GM18870 (cell line): Measurements from ENCODE around the gene C19orf85.
A peak's percentile ranks its signal among the peaks of the same experiment; 100 is the strongest.
"Not testable (repeated sequence)": the region's sequence is repeated elsewhere in the genome, so short reads cannot be mapped to it uniquely, and the experiment has no call there.

Experiments
- ATAC-seq: cut with Tn5 transposase; IDR thresholded peaks from one replicate; pipeline ENCODE4 v1.9.1; 2021; ENCODE audit warnings: moderate library complexity; ENCODE audit not compliant: unreplicated experiment

C19orf85 gene

DNA sequence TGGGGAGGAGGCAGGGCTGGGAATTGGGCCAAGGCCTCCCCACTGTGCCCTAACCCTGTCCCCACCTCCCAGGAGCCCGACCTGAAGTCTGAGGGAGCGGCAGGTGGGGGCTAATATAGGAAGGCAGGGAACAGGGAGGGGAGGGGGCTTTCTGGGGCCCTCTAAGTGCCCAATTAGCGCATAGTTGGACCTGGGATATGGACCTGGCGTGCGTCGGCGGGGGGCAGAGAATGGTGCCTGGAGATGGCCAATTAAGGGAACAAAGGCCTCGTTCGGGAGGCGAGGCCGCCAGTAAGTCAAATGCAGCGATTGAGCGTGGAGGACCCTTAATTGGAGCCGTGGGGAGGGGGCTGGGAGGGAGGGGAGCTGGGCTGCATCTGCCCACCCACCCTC, at the start of gene C19orf85:
C19orf85 (minus strand) TSS at position 90 of the 393 bp plus-strand sequence. CDS start 197 bp downstream, outside the sequence.
- no peak for ATAC-seq

DNA sequence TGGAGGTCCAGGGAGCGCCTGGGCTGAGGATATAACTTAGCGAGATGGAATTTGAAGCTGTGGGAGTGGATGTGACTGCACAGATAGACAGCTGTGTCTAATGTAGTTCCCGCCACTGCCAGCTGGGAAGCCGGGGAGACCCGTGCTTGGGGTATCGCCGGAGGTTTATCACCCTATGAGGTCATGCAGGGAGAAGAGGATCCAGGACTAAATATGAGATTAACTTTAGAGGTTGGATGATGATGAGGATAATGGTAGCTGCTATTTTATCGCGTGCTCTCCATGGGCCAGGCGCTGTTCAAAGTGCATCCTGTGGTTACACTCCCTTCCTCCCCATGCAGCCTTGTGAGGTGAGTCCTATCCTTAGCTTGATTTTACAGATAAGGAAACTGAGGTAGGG, 43.6 kb upstream of the C19orf85 start:
- ATAC-seq: no peak

DNA sequence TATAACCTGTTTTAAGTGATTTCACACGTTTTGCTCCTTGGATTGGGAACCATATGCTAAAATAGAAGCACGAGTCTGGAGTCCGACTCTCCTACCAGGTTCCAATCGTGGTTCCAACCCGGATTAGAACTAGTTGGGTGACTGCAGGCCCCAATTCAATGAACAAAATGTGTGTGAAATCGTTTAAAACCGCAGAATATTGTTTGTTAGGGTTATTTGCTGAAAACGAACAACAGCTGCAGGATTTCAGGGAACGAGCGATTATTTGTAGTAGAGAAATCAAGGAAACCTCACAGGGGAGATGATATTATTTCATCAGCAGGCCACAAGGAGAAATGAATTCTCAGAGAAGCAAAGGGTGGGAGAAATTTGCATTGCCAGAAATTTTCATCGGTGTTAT, 40.4 kb upstream of the C19orf85 start:
- ATAC-seq: no peak

DNA sequence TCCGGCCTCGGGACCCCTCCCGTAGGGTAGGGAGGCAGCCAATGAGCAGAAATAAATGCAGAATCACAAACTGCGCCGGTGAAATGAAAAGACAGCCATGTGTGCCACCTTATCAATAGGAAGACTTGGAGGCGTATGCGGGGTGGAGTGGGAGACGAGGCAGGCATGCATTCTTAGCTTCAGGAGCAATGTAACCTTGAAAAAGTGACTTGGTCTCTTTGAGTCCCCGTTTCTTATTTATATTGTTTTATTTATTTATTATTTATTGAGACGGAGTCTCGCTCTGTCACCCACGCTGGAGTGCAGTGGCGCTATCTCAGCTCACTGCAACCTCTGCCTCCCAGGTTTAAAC, 39.7 kb upstream of the C19orf85 start:
- ATAC-seq: no peak

DNA sequence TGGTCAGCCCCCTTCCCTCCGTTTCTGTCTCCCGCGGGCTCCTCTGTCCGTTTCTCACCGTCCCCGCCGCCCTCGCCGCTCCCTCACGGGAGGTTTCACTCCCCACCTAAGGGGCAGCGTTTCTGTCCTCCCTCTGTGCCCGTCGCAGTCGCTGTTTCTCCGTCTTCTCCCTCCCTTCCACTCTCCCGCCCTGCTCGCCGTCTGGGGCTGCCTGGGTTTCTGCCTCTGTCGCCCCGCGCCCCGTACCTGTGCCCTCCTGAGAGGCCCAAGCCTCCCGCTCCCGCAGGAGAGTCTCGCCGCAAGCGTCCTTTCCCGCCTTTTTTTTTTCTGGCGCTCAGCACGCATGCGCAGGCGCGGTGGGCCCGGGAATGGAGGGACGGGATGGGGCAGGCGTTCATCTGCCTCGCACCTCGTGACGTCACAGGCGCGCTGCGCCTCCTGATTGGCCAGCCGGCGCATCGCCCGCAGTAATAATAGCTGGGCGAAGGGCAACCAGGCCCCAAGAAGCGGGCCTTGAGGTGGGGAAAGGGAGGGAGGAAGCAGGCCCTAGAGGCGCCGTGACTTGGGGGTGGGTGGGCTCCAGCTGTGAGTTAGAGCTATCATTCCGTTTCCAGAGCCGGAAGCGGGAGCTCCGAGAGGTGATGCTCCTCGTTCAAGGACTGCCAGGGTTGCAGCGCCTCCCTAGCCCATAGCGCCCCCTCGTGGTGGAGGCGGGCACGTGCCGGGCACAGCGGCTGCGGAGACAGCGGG, 39.1 kb upstream of the C19orf85 start:
- ATAC-seq: peak; percentile 84

DNA sequence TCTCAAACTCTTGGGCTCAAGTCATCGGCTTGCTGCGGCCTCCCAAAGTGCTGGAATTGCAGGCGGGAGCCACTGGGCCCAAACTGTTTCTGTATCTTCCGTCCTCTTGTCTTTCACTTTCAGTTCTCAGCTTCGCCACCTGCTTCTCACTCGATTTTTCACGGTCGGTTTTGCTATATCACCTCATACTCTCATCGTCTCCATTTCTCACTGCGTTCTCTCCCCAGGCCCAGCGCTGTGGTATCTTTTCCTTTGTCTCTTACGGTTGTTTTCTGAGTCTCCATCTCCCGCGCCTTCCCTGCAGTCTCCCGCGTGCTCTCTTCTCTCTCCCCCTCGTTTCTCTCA, 38.6 kb upstream of the C19orf85 start:
- no peak for ATAC-seq

DNA sequence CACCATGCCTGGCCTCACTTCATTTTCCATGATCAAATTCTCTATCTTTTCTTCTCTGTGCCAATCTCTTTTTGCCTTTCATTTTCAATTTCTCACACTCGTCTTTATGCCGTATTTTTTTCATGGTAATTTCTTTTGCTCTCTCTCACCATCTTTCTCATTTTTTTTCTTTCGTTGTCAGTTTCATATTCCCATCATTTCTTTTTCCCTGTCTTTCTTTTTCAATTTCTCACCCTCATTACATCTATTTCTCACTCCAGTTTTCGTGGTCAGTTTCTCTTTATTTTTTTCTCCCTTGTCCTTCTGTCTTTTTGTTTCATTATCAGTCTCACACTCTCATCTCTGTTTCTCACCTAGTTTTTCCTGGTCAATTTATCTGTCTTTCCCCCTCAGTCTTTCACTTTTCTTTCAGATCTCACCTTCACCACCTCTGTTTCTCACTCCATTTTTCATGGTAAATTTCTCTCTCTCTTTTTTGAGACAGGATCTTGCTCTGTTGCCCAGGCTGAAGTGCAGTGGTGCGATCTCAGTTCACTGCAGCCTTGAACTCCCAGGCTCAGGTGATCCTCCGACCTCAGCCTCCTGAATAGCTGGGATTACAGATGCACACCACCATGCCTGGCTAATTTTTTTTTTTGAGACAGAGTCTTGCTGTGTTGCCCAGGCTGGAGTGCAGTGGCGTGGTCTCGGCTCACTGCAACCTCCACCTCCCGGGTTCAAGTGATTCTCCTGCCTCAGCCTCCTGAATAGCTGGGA, 37.8 kb upstream of the C19orf85 start:
- ATAC-seq: no peak

DNA sequence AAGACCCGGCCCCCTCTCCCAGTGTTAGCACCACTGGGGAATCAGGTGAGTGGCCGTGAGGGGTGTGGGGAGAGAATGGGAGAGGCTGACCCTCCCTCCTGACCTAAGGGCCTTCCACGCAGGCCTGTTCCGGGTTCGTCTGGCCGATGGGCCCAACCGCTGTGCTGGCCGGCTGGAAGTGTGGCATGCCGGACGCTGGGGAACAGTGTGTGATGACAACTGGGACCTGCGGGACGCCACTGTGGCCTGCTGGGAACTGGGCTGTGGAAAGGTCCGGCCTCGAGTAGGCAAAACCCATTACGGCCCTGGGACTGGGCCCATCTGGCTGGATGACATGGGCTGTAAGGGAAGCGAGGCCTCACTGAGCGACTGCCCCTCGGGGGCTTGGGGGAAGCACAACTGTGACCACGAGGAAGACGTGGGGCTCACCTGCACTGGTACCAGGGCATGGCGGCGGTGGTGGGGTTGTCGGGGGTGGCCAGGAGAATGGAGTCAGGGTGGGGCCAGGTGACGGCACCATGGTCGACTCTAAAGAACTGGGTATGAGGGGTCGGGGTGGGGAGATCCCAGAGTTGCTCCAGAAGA, 35.9 kb upstream of the C19orf85 start:
- ATAC-seq: no peak

DNA sequence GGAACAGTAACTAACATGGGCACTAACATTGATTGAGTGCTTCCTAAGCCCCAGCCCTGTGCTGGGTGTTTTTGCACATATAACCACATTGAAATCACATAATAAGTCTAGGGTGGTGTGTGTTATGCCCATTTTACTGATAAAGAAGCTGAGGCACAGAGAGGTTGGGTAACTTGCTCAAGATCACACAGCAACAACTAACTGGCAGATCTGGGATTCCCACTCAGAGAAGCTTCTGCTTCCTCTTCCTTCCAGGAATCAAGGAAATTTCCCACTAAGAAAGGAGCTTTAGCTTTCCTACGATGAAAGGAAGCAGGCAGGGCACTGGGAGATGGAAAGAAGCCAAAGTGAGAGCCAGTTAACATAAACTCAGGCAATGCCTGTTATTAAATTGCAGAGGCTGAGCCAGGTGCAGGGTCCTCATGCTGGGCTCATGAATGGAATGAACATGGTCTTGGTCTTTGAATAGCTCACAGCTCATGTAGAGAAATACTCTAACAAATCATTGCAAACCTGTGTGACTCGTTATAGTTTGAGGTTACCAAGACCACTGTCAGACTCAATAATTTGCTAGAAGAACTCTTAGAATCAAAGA, 33.8 kb upstream of the C19orf85 start:
- no peak for ATAC-seq

DNA sequence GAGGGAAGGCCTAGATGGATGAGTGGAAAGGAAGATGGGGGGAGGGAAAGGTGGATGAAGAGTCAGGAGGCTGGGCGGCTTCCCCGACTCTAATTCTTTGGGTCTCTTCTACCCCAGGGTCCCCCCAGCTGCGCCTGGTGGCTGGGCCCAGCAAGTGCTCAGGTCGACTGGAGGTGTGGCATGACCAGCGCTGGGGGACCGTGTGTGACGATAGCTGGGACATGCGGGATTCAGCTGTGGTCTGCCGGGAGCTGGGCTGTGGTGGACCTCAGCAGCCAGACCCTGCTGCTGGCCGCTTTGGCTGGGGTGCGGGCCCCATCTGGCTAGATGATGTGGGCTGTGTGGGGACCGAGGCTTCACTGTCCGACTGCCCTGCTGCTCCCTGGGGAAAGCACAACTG, 33.2 kb upstream of the C19orf85 start:
- no peak for ATAC-seq

DNA sequence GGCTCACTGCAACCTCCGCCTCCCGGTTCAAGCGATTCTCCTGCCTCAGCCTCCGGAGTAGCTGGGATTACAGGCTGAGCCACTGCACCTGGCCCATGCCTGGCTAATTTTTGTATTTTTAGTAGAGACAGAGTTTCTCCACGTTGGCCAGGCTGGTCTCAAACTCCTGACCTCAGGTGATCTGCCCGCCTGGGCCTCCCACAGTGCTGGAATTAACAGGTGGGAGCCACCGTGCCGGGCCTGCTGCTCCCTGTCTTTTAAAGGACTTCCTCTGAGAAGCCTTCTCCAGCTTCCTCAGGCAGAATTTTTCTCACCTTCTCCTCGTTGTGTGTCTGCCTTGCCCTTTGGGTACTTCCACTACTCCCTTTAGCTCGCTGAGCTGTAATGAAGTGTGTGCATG, 32.3 kb upstream of the C19orf85 start:
- ATAC-seq: not testable (repeated sequence)

DNA sequence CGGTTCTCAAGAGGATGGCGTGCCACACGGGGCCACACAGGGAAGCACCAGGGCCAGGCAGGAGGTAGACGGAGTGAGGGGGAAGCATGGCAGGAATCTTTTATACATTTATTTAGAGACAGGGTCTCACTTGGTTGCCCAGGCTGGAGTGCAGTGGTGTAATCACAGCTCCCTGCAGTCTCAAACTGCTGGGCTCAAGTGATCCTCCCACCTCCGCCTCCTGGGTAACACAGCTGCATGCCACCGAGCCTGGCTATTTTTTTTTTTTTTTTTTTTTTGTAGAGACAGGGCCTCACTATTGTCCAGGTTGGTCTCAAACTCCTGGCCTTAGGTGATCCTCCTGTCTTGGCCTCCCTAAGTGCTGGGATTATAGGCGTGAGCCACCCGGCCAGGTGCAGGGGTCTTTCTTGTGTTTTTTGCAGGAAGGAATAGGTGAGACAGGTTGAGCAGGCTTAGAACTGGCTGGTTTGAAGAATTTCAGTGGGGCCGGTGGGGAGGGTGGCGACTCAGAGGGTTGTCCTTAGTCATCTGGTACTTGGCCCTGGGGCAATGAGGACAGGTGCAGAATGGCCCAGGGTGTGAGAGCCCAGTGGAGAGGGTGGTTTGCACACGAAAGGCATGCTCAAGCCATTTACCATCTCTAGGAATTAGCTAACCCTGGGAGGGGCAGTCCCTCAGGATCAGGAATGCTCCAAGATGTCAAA, 31.2 kb upstream of the C19orf85 start:
- ATAC-seq: no peak

DNA sequence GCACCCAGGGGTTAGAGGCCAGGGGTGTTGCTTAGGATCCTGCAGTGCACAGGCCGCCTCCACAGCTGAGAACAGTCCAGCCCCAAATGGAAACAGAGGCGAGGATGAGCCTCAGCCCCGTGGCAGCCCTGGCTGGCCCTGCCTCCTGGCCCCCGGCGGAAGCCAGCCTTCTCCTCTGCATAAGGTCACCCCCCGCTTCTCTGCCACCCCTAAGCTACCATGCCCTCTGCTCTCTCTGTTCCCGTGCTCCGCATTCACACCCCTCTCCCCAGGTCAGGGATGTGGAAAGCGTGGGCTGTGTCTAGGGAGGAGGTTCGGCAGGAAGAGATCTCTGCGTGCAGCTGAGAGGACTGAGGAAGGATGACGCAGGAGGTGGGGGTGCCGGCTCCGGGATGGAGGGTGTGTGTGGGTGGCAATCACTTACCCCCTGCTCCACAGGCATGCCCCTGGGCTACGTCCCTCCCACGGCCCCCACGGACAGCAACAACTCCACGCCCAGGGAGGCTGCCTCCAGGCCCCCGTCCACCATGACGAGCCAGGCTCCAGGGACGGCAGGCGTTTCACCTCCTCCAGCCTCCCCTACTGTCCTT, 29.7 kb upstream of the C19orf85 start:
- no peak for ATAC-seq

DNA sequence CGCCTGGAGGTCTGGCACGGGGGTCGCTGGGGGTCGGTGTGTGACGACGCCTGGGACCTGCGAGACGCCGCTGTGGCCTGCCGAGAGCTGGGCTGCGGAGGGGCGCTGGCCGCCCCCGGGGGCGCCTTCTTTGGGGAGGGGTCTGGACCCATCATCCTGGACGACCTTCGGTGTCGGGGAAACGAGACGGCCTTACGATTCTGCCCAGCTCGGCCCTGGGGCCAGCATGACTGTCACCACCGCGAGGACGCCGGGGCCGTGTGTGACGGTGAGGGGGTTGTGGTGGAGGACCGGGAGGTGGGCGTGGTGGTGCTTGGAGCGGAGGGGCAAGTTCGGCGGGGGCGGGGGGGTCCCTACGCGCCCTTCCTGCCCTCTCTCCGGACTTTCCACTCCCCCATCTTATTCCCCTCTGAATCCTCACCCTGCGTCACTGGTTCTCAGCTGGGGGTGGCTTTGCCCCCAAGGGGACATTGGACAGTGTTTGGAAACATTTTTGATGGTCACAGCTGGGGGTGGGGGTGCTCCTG, 29.2 kb upstream of the C19orf85 start:
- no peak for ATAC-seq

DNA sequence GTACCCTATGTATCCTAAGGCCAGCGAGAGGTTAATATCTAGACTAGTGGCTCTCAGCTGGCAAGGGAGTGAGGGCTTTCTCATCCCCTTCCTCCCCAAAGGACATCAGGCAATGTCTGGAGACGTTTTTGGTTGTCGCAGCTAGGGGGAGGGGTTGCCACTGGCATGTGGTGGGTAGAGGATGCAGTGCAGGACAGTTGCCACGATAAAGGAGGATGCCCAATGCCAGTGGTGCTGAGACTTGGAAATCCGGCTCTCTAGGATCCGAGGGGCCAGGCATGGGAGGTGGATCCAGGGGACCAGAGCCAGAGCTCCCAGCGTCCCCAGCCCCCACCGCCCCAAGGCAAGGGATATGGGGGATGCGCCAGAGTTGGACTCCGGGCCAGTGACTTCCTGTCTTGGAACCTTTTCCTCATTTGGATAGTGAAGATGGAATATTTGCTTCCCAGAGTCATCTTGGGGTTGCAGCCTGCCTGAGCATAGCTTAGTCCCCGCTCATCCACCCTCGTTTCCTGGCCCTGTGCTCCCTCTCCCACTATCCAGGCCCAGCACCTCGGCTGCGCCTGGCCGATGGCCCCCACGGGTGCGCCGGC, 28.6 kb upstream of the C19orf85 start:
- ATAC-seq: no peak

DNA sequence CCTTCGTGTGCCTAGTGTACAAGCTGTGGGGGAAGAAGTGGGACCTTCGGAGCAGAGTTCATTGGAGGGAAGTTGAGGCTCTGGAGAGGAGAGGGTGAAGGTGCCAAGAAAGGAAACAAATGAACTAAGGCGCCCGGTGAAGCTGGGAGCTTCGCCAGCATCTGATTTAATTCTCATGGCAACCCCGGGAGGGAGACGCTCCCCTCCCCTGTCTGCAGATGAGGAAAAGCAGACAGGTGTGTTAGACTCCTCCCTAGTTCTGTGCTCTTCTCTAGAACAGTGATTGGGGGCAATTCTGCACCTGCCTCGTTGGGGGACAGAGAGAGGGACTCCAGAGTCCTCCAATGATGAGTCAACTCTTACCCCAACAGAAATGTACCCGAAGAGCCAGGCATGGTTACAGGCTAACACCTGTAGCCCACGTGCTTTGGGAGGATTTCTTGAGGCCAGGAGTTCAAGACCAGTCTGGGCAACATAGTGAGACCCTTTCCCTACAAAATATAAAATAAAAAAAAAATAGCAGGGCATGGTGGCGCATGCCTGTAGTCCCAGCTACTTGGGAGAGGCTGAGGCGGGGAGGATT, 27.9 kb upstream of the C19orf85 start:
- ATAC-seq: no peak

DNA sequence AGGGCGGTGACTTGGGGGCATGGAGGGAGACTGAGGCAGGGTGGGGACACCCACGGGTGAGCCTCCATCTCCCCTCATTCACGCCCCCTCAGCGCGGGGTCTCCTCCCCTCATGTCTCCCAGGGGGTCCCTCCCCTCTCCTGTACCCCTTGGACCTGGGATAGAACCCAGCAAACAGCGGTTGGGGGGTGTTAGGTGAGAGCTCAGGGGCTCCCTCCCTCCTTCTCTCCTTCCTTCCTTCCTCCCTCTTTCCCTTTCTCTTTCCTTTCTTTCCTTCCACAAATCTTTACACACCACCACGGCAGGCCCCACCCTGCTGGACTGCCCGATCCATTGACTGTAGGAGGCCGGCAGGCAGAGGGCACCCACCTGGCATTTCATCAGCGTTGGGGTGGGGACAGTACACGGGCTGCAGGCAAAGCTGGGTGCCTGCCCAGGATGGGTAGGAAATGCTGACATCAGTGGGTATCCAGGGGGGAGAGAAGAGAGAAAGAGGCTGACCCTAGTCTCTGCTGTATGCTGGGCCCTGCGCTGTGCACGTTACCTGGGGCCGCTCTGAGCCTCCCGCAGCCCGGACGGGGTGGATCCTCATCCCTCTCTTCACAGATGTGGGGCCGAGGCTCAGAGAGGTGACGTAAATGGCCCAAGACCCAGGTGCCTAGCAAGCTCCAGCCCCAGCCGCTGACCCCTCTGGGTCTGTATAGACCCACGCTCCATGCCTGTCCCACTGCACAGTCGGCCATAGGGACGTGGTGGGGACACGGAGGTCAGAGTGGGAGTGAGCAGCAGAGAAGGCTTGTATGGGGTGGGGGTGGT, 27.2 kb upstream of the C19orf85 start:
- ATAC-seq: no peak

DNA sequence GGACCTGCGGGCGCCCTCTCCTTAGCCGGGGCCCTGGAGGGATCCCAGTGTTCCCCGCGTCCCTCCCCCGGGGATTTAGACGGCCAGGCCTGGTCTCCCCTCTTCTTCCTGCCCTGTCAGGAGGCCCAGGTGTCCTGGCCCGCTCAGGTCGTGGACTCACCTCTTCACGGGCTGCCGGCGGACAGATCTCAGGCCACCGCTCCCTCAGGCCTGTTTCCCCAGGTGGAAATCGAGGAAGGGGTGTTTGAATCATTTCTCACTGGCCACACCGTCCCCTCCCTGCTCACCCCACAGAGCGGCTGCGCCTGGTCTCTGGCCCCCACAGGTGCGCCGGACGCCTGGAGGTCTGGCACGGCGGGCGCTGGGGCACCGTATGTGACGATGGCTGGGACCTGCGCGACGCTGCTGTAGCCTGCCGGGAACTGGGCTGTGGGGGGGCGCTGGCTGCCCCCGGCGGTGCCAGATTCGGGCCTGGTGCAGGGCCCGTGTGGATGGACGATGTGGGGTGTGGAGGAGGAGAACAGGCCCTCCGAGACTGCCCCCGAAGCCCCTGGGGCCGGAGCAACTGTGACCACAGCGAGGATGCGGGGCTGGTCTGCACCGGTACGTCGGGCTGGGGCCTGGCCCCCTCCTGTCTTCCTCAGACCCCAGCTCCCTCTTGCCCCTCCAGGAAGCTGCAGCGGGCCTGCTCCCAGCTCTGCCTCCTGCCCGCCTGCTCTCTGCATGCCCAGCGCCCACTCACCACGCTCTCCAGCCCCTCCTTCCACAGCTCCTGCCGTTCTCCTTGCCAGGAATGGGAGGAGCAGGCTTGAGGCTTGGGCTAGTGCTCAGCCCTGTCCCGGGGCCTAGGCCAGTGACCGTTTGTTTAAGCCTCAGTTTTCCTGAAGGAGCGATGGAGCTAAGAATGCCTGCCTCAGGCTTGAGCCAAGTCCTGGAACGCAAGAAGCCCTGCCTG, 26.2 kb upstream of the C19orf85 start:
- ATAC-seq: no peak
